Fibroblast of lung (primary cell): ENCODE measurements around the gene GLB1L. TPM values are rescaled to one million over a fixed set of nuclear protein-coding genes. Genes with fewer than 3 reads are reported as not detected.

Experiments used
- DNase-seq, 2 donors: peaks; one replicate each; pipeline versions ENCODE4 v3.0.0 to v3.0.0-alpha.2; 2010; ENCODE audit warnings: low read depth in 2 of 2
- H2AFZ ChIP-seq: 2 replicates; pipeline ENCODE4 v1.5.1; 2012; ENCODE audit warnings: low read length, control low read depth, inconsistent platforms
- H3K27ac ChIP-seq: 2 replicates; pipeline ENCODE4 v1.5.1; 2011; ENCODE audit warnings: low read length, control low read depth; ENCODE audit not compliant: insufficient read depth
- H3K27me3 ChIP-seq: 2 replicates; pipeline ENCODE4 v1.5.1; 2011; ENCODE audit warnings: mild to moderate bottlenecking, low read length; ENCODE audit not compliant: control insufficient read depth, insufficient read depth
- H3K36me3 ChIP-seq: 2 replicates; pipeline ENCODE4 v1.5.1; 2011; ENCODE audit warnings: low read length; ENCODE audit not compliant: control insufficient read depth, insufficient read depth
- H3K4me1 ChIP-seq: 2 replicates; pipeline ENCODE4 v1.5.1; 2011; ENCODE audit warnings: low read length; ENCODE audit not compliant: control insufficient read depth, insufficient read depth; ENCODE audit errors: extremely low read depth
- H3K4me2 ChIP-seq: 2 replicates; pipeline ENCODE4 v1.5.1; 2011; ENCODE audit warnings: low read length, control low read depth; ENCODE audit not compliant: insufficient read depth; ENCODE audit errors: extremely low read depth
- H3K4me3 ChIP-seq, 4 experiments: fragments of 200-600 bp in 1 of 4; sonication (generic) in 1 of 4; replicated peaks in 1 of 4; 2 replicates each; pipeline ENCODE4 v1.5.1; 2011 to 2016; ENCODE audit warnings: low read length in 4 of 4, low read depth in 3 of 4, mild to moderate bottlenecking in 3 of 4, control low read depth in 2 of 4, inconsistent platforms in 1 of 4, mixed read lengths in 1 of 4; ENCODE audit not compliant: insufficient read depth in 1 of 4; ENCODE audit errors: control extremely low read depth in 1 of 4
- H3K79me2 ChIP-seq: 2 replicates; pipeline ENCODE4 v1.5.1; 2012; ENCODE audit warnings: mild to moderate bottlenecking, low read length, inconsistent platforms; ENCODE audit not compliant: control insufficient read depth, insufficient read depth
- H3K9ac ChIP-seq: 2 replicates; pipeline ENCODE4 v1.5.1; 2011; ENCODE audit warnings: mild to moderate bottlenecking, low read length, control low read depth; ENCODE audit not compliant: insufficient read depth
- H3K9me3 ChIP-seq: 2 replicates; pipeline ENCODE4 v1.5.1; 2012; ENCODE audit warnings: low read depth, low read length; ENCODE audit not compliant: control insufficient read depth, insufficient read depth
- H4K20me1 ChIP-seq: 2 replicates; pipeline ENCODE4 v1.5.1; 2011; ENCODE audit warnings: low read length; ENCODE audit not compliant: control insufficient read depth, insufficient read depth; ENCODE audit errors: extremely low read depth
- EZH2 ChIP-seq: IDR thresholded peaks from 2 replicates; pipeline ENCODE4 v1.5.1; 2012; ENCODE audit warnings: low read length, control low read depth, mild to moderate bottlenecking; ENCODE audit errors: missing control alignments
- polyA plus RNA-seq, 2 donors: library from polyadenylated mRNA; depleted of rRNA in 1 of 2; stranded (reverse) in 1 of 2; unstranded in 1 of 2; fragments of >200 nt; gene quantifications; 2 replicates each; pipeline ENCODE4 v1.2.1, GENCODE V29; 2011 to 2012; ENCODE audit warnings: missing spikeins in 1 of 2
- total RNA-seq: library from RNA; depleted of rRNA; stranded (reverse); fragments of >200 nt; gene quantifications from 2 replicates; pipeline ENCODE4 v1.2.1, GENCODE V29; 2014
- TF ChIP-seq, protein P1 (sequence below), 2 donors: IDR thresholded peaks in 1 of 2; conservative IDR thresholded peaks in 1 of 2; 1 replicate in 1 of 2; 2 replicates in 1 of 2; pipeline ENCODE4 v1.5.1; 2011 to 2012; ENCODE audit warnings: low read length in 2 of 2, control low read depth in 1 of 2, inconsistent platforms in 1 of 2, low read depth in 1 of 2, mild to moderate bottlenecking in 1 of 2

The GLB1L gene
- total and polyA plus RNA-seq, 2 donors (not counting 1 experiment from before 2014, with no cell fraction given): 12.8 to 28.2 TPM

DNA sequence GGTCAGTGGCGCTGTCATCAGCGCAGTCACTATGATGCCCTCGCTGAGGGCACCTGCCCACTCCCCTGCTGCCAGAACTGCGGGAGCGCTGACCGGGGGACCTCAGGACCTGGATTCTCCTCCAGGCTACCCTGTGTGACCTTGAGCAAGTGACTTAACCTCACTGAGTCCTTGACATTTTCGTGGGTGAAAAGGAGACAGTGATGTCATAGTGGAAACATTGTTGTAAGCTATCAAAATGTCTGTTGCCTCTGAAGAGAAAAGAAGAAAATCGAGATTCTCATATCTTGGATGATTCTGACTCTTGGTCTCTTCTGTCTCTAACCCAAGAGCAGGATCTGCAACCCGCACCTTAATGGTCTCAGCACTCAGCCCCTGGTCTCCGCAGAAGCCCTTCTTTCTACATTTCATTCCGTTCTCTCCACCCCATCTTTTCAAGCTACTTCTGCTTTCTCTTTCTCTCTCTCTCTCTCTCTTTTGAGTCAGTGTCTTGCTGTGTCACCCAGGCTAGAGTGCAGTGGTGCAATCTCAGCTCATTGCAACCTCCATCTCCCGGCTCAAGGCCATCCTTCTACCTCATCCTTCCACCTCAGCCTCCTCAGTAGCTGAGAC is 9.5 kb upstream of the GLB1L start:
- peaks cover 12% of the 10 kb centered on the region for H3K27me3 ChIP-seq
- H3K4me2 ChIP-seq: peak overlapping the region; percentile 98
- H2AFZ ChIP-seq: peak overlapping the region; percentile 9
- no peak for TF ChIP-seq EZH2
- TF ChIP-seq, protein P1, sequence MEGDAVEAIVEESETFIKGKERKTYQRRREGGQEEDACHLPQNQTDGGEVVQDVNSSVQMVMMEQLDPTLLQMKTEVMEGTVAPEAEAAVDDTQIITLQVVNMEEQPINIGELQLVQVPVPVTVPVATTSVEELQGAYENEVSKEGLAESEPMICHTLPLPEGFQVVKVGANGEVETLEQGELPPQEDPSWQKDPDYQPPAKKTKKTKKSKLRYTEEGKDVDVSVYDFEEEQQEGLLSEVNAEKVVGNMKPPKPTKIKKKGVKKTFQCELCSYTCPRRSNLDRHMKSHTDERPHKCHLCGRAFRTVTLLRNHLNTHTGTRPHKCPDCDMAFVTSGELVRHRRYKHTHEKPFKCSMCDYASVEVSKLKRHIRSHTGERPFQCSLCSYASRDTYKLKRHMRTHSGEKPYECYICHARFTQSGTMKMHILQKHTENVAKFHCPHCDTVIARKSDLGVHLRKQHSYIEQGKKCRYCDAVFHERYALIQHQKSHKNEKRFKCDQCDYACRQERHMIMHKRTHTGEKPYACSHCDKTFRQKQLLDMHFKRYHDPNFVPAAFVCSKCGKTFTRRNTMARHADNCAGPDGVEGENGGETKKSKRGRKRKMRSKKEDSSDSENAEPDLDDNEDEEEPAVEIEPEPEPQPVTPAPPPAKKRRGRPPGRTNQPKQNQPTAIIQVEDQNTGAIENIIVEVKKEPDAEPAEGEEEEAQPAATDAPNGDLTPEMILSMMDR (conservative IDR thresholded peaks at IDR 0.05 in 1 of 2, IDR thresholded peaks at IDR 0.05 in 1 of 2; ENCODE audit: low read depth in 1 of 2, low read length in 2 of 2): no peak
- no peak overlapping the region for H3K9ac ChIP-seq
- peak overlapping the region; percentile 39 to 66 (median 52) for H3K4me3 ChIP-seq
- H3K79me2 ChIP-seq: no peaks in the 10 kb centered on the region
- peaks cover 15% of the 10 kb centered on the region for H3K4me1 ChIP-seq
- no peaks in the 10 kb centered on the region for H3K9me3 ChIP-seq
- H3K36me3 ChIP-seq: peaks cover 5% of the 10 kb centered on the region
- no peak overlapping the region for H3K27ac ChIP-seq
- no peak for DNase-seq
- no peaks in the 10 kb centered on the region for H4K20me1 ChIP-seq

DNA sequence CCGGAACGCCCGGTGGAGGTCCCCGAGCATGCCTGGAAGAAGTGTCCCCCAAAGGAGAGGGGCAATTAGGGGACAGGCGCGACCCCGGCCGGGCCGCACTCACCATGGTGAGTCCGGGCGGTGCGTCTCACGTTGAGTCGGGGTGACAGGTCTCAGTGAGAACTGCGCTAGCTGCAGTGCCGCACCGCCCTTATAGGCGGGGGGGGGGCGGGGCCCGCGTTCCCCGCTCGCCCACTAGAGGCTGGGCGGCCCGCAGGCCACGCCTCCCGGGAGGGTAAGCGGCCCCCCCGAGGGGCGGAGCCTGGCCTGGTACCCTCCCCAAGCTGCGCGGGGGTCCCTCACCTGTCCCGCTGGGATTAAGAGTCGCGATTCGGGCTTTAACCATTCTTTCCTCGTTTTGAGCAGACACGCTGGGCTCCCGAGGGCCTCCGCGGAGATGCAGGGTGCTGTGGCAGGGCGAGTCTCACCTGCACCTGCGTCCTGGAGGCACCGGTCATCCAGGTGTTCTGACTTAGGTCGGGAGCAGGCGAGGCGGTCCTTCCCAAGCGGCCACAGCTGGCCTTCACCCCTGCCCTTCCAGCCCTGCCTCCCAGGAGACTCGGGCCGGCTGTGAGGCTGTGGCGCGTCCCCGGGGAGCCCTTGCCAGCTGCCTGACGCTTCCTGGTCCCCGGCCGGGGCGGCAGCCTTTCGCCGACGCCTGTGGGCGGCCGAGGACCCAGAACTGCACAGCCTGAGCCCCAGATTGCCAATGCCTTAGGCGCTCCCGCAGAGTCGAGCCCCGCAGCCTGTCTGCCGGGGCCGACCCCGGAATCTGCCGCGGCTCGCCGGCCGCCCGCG is 8.7 kb upstream of the GLB1L start, which contains the start of gene TUBA4A:
TSS of gene TUBA4A (minus strand) at position 166 of the 837 bp plus-strand sequence. CDS start at position 106, 60 bp downstream.
- no peaks in the 10 kb centered on the region for H3K79me2 ChIP-seq
- peak within 1 kb of the TSS; percentile 10 for H3K27ac ChIP-seq
- H2AFZ ChIP-seq: peak within 1 kb of the TSS; percentile 67
- H4K20me1 ChIP-seq: no peaks in the 10 kb centered on the region
- peaks cover 12% of the 10 kb centered on the region for H3K27me3 ChIP-seq
- peaks cover 5% of the 10 kb centered on the region for H3K36me3 ChIP-seq
- no peaks in the 10 kb centered on the region for H3K9me3 ChIP-seq
- TF ChIP-seq, protein P1 (conservative IDR thresholded peaks at IDR 0.05 in 1 of 2, IDR thresholded peaks at IDR 0.05 in 1 of 2; ENCODE audit: low read depth in 1 of 2, low read length in 2 of 2): no peak
- TF ChIP-seq EZH2: peak; percentile 74
- peak within 1 kb of the TSS; percentile 39 to 66 (median 52) for H3K4me3 ChIP-seq
- H3K4me2 ChIP-seq: peak within 1 kb of the TSS; percentile 98
- peak; percentile 51 to 52 for DNase-seq
- H3K9ac ChIP-seq: peak within 1 kb of the TSS; percentile 40
- peaks cover 20% of the 10 kb centered on the region for H3K4me1 ChIP-seq
